Activated naive CD4-positive, alpha-beta T cell treated with Interleukin-2 at 50 U/mL for 16 hours (primary cell): Measurements from ENCODE around the gene TAF1D.

ENCODE experiments used
- DNase-seq: peaks from one replicate; pipeline ENCODE4 v3.0.0-alpha.2; 2020

Gene TAF1D

DNA sequence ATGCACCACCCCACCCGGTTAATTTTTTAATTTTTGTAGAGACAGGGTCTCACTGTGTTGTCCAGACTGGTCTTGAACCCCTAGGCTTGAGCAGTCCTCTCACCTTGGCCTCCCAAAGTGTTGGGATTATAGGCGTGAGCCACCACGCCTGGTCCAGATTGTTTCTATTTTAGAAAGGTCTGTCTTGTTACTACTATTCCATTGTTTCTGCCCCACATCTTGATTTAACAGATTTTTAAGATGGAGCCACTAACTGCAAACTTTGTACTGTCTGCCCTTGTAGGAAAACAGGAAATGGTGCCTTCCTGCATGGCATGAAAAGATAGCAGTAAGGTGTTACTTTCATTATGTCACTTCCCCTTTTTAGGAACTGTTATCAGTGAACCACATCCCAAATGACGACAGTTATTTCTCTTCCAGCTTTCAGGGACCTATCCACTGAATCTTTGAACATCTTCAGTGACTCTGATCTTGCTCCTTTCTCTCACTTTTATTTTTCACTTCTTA lies 23.2 kb downstream of the TAF1D start:
- no peak for DNase-seq

DNA sequence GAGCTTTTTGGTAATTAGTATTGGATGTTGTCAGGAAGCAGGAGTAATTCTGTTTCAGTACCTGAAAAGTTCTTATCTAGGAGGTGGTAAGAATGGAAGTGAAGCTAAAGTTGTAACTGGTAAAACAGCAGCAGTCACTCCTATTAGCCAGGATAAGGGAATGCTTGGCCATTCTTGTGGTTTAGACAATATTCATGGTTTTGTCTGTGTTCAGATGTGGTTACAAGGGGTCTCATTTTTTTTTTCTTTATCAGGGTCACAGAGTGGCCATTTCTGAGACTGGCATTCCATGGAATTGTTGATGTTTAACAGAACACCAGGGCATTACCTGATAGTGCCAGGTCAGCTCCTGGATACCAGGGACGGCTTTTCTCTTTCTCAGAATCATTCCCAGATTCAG lies 23.8 kb downstream of the TAF1D start:
- no peak for DNase-seq

DNA sequence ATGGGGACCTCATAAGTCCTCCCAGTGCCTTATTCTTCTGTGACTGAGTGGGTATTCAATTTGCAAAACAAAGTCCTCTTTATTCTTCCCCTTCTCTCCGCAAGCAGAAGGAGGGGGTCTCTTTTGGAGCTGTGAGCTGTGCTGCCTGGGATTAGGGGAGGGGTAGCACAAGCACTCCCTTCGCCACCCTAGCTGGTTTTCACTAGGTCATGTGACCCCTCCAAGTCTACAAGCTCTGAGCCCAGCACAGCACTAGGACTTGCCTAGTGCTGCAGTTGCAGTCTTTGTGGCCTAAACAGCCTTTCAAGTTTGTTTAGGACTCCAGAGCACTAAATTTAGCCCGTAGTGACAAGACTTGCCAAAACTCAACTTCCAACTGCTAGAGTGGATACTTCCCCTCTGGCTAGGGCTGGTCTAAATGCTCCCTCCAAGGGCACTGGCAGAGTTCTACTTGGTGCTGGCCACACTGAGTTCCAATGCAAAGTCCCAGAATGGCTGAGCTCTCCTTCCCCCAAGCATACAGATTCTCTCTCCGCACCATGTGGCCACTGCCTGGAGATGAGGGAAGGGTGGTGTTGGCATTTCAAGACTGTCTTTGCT lies 25.4 kb downstream of the TAF1D start:
- DNase-seq = no peak

DNA sequence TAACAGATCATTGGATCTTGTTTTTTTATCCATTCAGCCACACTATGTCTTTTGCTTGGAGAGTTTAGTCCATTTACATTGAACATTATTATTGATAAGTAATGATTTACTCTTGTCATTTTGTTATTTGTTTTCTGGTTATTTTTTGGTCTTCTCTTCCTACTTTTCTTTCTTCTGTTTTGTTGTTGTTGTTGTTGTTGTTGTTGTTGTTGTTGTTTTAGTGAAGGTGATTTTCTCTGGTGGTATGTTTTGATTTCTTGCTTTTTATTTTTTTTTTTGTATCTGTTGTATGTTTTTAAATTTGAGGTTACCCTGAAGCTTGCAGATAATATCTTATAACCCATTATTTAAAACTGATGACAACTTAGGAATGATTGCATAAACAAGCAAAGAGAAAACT lies 28.6 kb downstream of the TAF1D start:
- DNase-seq = no peak

DNA sequence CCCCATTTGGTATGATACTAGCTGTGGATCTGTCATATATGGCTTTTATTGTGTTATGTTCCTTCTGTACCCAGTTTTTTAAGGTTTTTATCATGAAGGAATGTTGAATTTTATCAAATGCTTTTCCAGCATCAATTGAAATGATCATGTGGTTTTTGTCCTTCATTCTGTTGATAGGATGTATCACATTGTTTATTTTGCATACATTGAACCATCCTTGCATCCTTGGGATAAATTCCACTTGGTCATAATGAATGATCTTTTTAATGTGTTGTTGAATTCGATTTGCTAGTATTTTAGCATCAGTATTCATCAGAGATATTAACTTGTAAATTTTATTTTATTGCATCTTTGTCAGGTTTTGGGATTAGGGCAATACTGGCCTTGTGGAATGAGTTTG lies 31.1 kb downstream of the TAF1D start:
- DNase-seq = no peak

DNA sequence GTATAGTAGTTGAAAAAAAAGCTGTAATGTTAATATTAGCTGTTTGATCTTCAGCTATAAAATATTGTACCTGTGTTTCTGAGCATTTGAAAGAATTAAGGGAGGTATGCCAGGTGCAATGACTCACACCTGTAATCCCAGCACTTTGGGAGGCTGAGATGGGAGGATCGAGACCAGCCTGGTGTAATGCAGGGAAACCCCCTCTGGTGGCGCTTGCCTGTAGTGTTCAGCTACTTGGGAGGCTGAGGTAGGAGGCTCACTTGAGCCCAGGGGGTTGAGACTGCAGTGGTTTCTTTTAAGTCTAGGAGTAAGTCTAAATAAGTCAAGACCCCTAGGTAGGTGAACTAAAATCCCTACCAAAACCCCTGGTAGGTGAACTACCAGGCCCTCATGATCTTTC lies 37.1 kb downstream of the TAF1D start:
- no peak for DNase-seq

DNA sequence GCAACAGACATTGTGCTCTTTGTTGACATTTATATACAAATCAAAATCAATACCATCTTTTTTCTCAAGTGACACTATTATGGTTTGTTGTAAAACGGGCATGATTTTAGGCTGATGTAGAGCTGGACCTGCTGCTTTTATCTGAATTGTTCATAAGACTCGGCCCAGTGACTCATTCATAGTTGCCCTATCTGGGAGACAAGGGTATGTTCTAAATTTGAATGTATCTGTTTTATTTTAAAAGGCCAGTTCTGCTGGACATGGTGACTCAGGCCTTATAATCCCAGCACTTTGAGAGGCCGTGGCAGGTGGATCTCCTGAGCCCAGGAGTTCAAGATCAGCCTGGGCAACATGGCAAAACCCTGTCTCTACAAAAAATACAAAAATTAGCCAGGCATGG lies 40.5 kb downstream of the TAF1D start:
- DNase-seq = no peak

DNA sequence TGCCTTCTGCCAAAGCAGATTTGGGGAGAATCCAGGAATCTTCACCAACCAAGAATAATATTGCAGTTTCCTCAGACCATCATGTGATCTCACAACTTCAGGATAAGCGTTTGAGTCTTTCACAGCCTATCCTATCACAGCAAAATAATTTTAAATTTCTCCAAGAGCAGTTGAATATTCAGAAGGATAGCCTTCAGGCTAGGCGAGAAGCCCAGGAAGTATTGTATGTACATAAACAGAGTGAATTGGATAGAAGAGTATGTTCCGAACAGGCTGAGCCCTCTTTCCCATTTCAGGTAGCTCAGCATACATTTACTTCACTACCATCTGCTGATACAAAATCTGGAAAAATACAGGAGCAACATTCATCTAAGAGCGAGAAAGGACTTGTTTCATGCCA lies 43.7 kb downstream of the TAF1D start:
- no peak for DNase-seq

DNA sequence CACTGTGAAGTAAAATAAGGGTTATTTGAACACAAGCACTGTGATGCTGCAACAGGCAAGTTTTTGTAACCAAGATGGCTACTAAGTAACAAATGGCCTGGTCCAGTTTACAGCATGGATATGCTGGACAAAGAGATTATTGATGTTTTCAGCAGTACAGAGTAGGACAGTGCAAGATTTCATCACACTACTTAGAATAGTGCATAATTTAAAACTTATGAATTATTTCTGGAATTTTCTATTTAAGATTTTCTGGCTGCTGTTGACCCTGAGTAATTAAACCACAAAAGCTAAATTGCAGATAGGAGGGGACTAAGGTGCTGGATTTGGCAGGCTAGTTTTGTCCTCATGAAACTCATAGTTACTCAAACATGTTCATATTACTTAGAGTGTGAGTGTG lies 46.7 kb downstream of the TAF1D start:
- DNase-seq = no peak

DNA sequence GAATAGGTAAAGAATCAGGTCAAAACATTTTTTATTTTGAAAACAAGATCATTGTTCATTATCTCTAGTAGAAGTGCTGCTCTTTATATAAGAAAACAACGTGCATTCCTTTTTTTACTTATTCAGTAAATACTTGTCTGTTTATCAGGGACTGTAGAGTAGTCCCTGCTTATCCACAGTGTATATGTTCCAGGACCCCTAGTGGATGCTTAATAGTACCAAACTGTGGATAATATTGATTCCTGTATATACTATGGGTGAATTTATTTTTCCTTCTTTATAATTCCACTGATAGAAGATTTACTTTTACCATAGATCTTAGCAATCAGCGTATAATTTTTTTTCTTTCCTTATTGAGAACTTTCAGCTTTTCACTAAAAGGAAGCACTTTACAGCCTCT lies 47.2 kb downstream of the TAF1D start:
- DNase-seq = no peak

DNA sequence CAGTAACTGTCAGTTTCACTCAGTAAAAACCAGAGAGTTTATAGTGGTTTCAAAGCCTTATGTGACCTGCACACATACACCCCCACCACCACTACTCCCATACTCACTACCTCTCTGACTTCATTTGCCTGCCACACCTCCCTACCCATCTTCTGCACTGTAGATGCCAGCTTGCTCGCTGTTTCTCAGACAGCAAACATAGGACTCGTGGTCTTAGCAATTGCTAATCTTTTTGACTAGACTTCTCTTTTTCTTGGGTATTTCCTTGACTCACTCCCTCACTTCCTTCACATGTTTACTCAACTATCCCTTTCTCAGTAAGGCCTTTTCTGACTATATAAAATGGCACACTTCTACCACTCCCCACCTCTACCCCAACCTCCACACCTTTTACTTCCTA lies 52.1 kb downstream of the TAF1D start:
- DNase-seq = peak; percentile 3

DNA sequence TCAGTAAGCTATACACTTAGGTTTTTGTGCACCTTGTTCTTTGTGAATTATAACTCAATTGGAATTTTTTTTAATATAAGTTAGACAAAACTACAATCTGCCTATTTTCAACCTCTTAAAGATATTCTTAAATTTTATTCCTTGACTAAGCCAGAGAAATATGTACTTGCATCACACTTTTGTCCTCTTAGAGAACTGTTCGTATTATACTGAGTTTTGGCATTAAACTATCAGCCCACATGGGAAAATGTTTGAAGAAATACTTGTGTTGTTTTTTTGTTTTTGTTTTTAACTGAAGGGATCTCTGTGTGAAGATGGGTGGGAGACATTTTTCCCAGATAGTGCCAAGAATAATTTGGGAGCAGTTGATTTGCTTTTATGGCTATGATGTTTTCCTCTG lies 54.5 kb downstream of the TAF1D start:
- no peak for DNase-seq

DNA sequence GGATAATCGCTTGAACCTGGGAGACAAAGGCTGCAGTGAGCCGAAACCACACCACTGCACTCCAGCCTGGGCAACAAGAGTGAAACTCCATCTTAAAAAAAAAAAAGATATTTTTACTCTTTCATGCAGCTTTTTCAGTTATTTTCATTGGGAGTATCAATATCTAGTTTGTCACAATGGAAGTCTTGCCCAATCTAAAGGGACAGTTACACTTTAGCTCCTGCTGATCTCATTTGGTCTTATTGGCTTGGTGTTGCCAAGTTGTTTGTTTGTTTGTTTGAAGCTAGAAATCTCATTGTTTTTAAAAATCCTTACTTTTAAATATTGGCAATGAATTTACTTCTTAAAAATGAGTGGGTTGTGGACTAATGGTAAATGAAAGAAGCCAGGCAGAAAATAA lies 55.1 kb downstream of the TAF1D start:
- DNase-seq = no peak
